Bone marrow (tissue), 2 donors: ENCODE measurements around the gene TLK1.

Experiments
- DNase-seq, 2 donors: peaks; one replicate each; lab custom pipeline; 2025; lab: John Stamatoyannopoulos, UW

TLK1 gene

DNA sequence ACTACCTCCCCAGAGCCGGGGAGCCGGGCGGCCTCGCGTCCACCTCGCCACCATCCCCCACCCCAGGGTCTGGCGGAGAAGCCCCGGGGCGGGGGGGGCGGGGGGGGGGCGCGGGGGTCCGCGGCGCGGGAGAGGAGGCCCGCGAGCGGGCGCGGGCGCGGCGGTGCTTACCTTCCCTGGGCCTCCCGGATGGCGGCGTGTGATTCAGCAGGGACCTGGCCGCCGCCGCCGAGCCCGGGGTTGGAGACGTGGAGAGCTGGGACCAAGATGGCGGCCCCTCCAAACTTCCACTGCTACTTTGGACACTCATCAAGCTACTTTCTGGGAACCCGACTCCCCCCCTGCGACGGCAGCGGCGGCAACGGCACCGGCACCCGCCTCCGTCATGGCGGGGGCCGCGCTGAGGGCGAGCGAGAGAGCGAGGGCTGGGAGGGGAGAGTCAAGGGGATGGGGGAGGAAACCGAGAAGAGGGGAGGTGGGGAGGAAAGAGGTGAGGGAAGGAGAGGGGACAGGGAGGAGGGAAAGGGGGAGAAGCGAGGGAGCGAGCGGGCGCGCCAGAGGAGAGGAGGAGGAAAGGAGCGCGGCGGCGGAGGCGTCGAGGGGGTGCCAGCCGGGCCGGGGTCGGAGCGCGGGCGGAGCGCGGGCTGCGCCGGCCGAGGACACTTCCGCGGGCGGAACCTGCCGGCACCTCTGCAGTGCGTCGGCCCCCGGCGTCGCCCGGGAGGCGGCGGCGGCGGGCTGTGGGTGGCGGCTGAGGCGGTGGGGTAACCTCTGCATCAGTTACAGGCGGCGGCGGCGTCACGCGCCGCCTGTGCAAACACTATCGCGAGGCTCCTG is at the start of gene TLK1:
TLK1 (minus strand) TSS at position 775 of the 837 bp plus-strand sequence; CDS start at position 310, 465 bp downstream.
- DNase-seq: peak; percentile 56 to 83

- no peak for DNase-seq
Measured at GRCh38 chr2:171210216-171210863, 49.6 kb upstream of the TLK1 start.

- peak in 1 of 2 donors; percentile 39 for DNase-seq
Measured at GRCh38 chr2:171208657-171209056, 48.0 kb upstream of the TLK1 start.

- no peak for DNase-seq
Measured at GRCh38 chr2:171206422-171207115, 45.9 kb upstream of the TLK1 start.

- no peak for DNase-seq
Measured at GRCh38 chr2:171205551-171205950, 44.9 kb upstream of the TLK1 start.

DNA sequence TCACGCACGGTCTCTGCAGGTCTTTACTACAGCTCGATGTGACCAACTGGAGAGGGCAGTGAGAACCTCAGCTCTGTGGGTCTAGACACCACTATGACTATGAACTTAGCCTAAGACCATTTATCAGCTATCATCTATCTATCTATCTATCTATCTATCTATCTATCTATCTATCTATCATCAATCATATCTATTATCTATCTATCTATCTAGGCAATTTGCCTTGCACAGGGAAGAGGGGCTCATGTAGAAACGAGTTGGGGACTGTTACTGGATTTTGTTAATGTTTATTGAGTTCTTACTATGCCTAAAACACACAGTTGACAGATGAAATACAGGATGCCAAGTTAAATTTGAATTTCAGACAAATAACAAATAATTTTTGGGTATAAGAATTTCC is 41.1 kb upstream of the TLK1 start:
- no peak for DNase-seq

DNA sequence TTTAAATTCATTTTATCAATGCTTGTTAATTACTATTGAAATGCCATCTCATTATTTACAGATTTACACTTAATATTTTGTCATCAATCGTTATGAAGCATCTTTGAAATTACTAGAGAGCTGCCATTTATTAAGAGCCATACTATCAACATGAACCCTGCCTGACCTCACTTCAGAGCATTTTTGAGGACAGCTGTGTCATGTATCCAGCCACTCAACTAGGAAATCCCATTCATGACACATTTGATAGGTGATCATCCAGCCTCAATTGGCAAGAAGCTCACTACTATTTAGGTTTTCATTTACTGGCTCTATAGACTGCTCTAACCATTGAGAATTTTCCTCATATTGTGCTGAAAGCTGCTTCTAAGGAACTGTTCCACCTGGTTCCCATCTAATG is 40.6 kb upstream of the TLK1 start:
- DNase-seq: no peak

GRCh38 chr2:171200469-171200868 is 39.8 kb upstream of the TLK1 start:
- DNase-seq: no peak

- DNase-seq: no peak
Measured at GRCh38 chr2:171191021-171191420, 30.3 kb upstream of the TLK1 start.

DNA sequence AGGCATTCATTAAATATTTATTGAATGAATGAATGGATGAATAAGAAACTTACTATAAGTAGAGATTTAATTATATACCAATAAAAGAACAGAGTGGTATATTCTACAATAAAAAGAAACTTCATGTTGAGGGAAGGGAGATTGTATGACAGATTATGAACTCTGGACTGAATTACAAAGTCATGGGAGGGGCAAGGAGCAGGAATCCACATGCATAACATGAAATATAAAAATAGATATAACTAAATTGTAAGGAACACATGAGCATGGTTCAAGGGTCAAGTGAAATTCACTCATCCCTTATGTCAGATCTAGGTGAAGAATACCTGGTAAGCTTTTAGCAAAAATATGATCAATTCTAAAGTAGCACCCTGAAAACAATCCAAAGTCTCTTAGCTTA is 27.1 kb upstream of the TLK1 start:
- no peak for DNase-seq

DNA sequence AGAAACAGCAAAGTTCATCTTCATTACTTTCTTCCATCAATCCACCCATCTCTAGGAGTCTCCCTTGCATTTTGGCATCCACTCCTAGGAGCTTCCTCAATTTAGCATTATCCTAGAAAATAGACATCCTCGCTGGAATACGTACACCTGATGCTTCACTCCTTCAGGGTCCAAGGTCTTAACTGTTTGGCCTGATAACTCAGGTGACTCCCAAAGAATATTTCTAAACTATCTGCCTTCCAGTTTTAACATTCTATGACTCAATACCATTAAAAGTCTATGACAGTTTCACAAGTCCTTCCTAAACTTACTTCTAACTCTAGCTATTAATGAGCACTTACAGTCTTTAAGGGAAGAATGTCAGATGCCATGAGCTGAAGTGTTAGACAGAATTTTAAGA is 26.5 kb upstream of the TLK1 start:
- no peak for DNase-seq

- no peak for DNase-seq
Measured at GRCh38 chr2:171185941-171186340, 25.2 kb upstream of the TLK1 start.

DNA sequence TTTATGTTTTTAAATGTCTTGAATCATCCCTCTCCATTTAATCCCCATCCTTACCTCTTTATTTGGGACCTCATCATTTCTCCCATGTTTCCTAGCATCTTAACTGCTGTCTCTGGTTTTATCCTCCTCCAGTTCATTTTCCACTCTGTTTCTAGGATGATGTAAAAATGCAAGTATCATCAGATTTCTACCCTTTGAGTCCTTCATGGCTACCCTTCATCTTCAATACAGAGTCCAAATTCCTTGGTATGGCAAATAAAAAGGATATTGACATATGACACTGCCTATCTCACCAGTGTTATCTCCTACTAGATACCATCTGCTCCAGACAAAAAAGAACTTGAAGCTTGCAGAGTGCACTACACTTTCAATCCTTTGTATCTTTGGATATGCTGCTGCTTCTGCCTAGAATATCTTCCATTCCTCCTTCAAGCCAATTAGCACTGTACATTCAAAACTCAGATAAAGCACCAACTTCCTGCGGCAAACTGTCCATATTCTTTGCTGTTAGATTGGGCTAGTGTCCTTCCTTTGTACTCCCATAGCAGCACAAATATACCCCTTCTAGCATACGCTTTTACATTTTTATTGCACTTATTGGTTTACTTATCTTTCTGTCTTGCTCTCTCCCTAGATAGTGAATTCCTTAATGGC is 24.6 kb upstream of the TLK1 start:
- no peak for DNase-seq

DNA sequence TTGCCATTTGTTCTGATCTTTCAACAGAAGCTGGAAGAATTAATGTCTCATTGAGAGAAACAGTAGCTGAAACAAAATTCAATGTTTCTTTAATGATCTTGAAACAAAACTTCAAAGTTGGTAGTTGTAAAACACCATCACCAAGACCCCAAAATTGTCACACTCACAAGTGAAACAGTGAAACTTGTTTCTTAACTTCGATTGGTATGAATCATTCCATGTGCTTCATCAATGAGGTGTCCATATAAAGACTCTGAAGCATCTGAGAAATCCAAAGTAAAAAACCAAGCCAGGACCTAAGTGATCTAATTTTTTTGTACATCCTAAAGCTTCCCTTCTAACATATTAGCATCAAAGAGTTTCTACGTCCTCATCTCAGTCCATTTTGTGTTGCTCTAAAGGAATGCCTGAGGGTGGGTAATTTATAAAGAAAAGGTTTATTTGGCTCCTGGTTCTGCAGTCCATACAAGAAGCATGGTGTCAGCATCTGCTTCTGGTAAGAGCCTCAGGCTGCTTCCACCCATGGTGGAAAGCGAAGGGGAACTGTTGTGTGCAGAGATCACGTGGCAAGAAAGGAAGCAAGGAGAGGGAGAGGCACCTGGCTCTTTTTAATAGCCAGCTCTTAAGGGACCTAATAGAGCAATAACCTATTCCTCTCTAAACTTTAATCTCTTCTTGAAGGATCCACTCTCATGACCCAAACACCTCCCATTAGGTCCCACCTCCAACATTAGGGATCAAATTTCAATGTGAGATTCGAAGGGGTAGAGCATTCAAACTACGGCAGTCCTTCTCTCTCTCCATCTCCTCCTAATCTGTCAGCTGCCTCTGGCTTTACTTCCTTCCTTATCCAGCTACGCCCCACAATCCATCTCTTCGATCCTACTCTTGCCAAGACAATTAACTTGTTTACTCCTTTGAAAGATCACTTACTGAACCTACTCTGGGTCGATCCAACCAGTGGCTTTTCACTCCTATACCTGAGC is 20.7 kb upstream of the TLK1 start:
- DNase-seq: no peak

GRCh38 chr2:171180229-171180930 is 19.7 kb upstream of the TLK1 start:
- DNase-seq: no peak

GRCh38 chr2:171178993-171179392 is 18.3 kb upstream of the TLK1 start:
- no peak for DNase-seq

- DNase-seq: no peak
Measured at GRCh38 chr2:171176516-171176915, 15.8 kb upstream of the TLK1 start.

- no peak for DNase-seq
Measured at GRCh38 chr2:171174075-171174474, 13.4 kb upstream of the TLK1 start.

DNA sequence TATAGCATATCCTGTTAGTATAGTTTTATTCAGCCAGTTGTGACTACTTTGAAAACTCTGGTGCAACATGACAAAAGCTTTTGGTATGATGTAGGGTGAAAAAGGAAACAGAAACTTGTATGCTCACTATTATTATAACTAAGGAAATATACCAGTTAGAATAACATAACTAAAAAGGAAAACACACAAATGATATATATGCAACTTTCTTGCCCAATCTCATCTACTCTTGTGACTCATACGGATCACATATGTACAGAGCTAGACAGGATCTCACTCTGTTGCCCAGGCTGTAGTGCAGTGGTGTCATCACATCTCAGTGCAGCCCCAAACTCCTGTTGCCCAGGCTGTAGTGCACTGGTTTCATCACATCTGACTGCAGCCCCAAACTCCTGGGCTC is 12.4 kb upstream of the TLK1 start:
- DNase-seq: no peak

- no peak for DNase-seq
Measured at GRCh38 chr2:171171808-171172207, 11.1 kb upstream of the TLK1 start.

GRCh38 chr2:171169839-171170238 is 9.1 kb upstream of the TLK1 start:
- DNase-seq: no peak
